Measurements from ENCODE around the gene CACFD1.
A peak's percentile ranks its signal among the peaks of the same experiment; 100 is the strongest.

CACFD1 gene

DNA sequence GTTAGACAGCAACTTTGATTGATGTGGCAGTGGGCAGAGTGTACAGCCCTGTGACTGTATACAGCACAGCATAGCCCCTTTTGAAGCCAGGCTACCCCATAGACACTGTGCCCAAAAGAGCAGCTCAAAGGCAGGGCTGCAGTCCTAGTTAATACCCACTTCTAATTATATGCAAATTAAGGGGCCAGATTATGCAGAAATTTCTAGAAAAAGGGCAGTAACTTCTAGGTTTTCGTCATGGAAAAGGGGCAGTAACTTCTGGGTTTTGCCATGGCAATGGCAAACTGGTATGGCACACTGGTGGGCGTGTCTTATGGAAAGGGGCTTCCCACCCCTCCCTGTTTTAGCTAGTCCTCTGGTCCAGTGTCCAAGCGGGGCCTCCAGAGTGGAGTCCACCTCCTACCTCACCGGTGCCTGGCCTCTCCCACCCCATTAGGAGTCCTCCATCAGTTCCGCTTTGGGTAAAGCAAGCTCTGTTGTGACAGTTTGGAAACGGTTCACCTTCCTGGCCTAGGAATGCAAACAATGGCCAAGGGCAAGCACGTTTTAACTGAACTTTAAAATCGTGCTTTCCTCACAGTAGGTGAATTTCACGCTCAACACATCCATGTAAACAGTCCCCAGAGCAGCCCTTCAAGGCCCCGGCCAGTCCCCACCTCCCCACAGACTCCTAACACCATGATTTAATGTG is 32.0 kb upstream of the CACFD1 start:
- Histone ChIP-seq H3K9me3 (ENCODE audit: severe bottlenecking) (no peaks in the 10 kb centered on the region), H3K36me3 (no peaks in the 10 kb centered on the region), H3K27me3 (ENCODE audit: insufficient read depth, low read depth, severe bottlenecking) (no peaks in the 10 kb centered on the region), H3K4me3 (ENCODE audit: low read depth, low read length) (no peak overlapping the region), H3K27ac (no peak overlapping the region)
- TF ChIP-seq CTCF (IDR thresholded peaks at IDR 0.05; ENCODE audit: low read depth, low read length) = no peak
- no peak for DNase-seq

DNA sequence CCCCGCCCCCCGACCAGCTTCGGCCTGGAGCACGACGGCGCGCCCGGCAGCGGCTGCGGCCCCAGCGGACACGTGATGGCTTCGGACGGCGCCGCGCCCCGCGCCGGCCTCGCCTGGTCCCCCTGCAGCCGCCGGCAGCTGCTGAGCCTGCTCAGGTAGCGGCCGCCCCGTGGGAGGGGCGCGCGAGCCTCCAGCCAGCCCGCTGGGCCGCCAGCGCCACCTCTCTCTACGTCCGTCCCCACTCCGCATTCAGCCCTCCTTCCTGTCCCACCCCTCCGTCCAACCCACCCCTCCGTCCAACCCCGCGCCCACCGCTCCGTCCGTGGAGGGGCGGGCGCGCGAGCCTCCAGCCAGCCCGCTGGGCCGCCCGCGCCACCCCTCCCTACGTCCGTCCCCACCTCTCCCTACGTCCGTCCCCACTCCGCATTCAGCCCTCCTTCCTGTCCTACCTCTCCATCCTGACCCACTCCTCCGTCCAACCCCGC is 31.1 kb upstream of the CACFD1 start:
- peak; percentile 50 for DNase-seq
- H3K4me3 ChIP-seq (ENCODE audit: low read depth, low read length) = no peak overlapping the region

GRCh38 chr9:133429214-133429613 is 30.6 kb upstream of the CACFD1 start:
- Histone ChIP-seq H3K4me3 (ENCODE audit: low read depth, low read length) (no peak overlapping the region), H3K27ac (no peak overlapping the region), H3K36me3 (no peaks in the 10 kb centered on the region), H3K9me3 (ENCODE audit: severe bottlenecking) (no peaks in the 10 kb centered on the region), H3K27me3 (ENCODE audit: insufficient read depth, low read depth, severe bottlenecking) (no peaks in the 10 kb centered on the region)
- TF ChIP-seq CTCF (IDR thresholded peaks at IDR 0.05; ENCODE audit: low read depth, low read length) = no peak
- DNase-seq = no peak

More for the DNA sequence above, 31.1 kb upstream of the CACFD1 start:
- H3K9me3 ChIP-seq (ENCODE audit: severe bottlenecking) = no peaks in the 10 kb centered on the region
- TF ChIP-seq CTCF (IDR thresholded peaks at IDR 0.05; ENCODE audit: low read depth, low read length) = 0 out of 2 replicates have a peak, but pooled peaks have one; percentile 10
- no peaks in the 10 kb centered on the region for H3K36me3 ChIP-seq
- no peak overlapping the region for H3K27ac ChIP-seq
- H3K27me3 ChIP-seq (ENCODE audit: insufficient read depth, low read depth, severe bottlenecking) = no peaks in the 10 kb centered on the region

DNA sequence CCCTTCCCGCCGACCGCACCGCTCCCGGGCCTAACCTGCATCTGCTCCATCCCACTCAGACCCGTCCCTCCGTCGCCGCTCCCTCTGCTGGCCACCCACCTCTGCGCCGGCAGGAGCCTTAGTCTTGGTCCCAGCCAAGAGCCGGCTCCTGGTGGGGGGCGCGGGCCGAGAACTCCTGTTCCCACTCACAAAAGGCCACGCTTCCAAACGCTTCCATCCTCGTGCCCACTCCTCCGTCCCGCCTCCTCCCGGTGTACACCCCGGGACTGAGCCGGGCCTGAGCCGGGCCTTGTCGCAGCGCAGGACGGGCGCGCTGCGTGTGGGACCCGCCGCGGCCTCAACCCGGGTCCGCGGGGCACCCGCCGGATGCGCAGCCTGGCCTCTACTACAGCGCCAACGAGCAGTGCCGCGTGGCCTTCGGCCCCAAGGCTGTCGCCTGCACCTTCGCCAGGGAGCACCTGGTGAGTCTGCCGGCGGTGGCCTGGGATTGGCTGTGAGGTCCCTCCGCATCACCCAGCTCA is 30.1 kb upstream of the CACFD1 start:
- no peak overlapping the region for H3K27ac ChIP-seq
- H3K36me3 ChIP-seq = no peaks in the 10 kb centered on the region
- no peaks in the 10 kb centered on the region for H3K9me3 ChIP-seq (ENCODE audit: severe bottlenecking)
- peak; percentile 48 for DNase-seq
- peak; percentile 33; the same call in 1 of the 2 replicates for TF ChIP-seq CTCF (IDR thresholded peaks at IDR 0.05; ENCODE audit: low read depth, low read length)
- H3K27me3 ChIP-seq (ENCODE audit: insufficient read depth, low read depth, severe bottlenecking) = no peaks in the 10 kb centered on the region
- no peak overlapping the region for H3K4me3 ChIP-seq (ENCODE audit: low read depth, low read length)

DNA sequence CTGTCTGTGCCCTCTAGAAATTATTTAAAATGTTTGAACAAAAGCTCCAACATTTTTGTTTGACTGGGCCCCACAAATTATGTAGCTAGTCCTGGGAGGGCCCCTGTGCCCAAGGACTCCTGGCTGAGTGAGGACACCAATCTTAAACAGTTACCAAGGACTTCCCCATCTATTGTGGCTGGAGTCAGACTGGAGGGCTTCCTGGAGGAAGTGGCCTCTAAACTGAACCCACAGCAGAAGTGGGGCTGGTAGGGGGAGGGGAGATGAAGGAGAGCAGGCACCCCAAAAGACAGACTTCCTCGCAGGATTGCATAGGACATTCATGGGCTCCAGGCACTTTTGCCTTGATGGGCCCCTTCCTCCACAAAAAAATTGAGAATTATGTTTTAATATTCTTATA is 29.5 kb upstream of the CACFD1 start:
- Histone ChIP-seq H3K27ac (no peak overlapping the region), H3K4me3 (ENCODE audit: low read depth, low read length) (no peak overlapping the region), H3K9me3 (ENCODE audit: severe bottlenecking) (no peaks in the 10 kb centered on the region), H3K36me3 (no peaks in the 10 kb centered on the region), H3K27me3 (ENCODE audit: insufficient read depth, low read depth, severe bottlenecking) (no peaks in the 10 kb centered on the region)
- no peak for TF ChIP-seq CTCF (IDR thresholded peaks at IDR 0.05; ENCODE audit: low read depth, low read length)
- no peak for DNase-seq

Measured in WERI-Rb-1 (cell line).